ENCODE measurements around the gene ARHGEF28. TPM values are rescaled to one million over a fixed set of nuclear protein-coding genes. Genes with fewer than 3 reads are reported as not detected.

The ARHGEF28 gene
- total RNA-seq, 1 experiment from 2014 or later: 6.1 TPM

DNA sequence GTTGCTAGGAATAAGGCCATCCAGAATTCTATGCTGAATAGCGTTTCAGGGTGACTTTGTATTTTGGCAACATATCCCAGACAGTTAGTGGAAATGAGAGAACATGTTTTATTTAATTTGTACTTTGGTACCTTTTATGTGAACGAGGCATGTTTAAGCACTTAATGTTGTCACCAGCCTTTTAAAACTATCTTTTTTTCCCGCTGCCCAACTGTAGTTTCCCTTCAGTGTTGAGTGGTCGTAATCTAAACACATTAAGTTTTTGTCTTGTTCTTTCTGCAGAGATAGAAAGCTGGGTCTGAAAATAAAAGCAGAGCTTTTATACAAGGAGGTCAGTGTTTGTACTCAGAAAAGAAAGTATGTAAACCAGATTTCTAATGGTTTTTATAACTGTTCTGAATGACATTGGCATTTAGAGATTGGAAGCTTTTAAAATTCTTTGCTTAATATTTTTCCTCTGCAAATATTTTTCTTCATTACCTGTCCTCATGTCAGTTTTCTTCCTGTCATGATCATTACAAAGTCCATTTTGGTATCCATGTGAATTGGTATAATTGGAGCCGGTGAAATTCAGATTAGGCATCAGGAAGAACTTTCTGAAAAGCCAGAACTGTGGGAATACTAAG, 100.7 kb downstream of the ARHGEF28 start:
- no peak overlapping the region for H2AFZ ChIP-seq (ENCODE audit: low read depth, low read length, poor library complexity, severe bottlenecking)
- no peaks in the 10 kb centered on the region for H3K4me1 ChIP-seq (ENCODE audit: control insufficient read depth in 1 of 2, insufficient read depth in 2 of 2, low read length in 2 of 2)
- DNase-seq (ENCODE audit: low read depth, low spot score) (no peak), ATAC-seq (no peak)
- no peak for TF ChIP-seq EZH2 (IDR thresholded peaks at IDR 0.05)
- TF ChIP-seq, protein P1, sequence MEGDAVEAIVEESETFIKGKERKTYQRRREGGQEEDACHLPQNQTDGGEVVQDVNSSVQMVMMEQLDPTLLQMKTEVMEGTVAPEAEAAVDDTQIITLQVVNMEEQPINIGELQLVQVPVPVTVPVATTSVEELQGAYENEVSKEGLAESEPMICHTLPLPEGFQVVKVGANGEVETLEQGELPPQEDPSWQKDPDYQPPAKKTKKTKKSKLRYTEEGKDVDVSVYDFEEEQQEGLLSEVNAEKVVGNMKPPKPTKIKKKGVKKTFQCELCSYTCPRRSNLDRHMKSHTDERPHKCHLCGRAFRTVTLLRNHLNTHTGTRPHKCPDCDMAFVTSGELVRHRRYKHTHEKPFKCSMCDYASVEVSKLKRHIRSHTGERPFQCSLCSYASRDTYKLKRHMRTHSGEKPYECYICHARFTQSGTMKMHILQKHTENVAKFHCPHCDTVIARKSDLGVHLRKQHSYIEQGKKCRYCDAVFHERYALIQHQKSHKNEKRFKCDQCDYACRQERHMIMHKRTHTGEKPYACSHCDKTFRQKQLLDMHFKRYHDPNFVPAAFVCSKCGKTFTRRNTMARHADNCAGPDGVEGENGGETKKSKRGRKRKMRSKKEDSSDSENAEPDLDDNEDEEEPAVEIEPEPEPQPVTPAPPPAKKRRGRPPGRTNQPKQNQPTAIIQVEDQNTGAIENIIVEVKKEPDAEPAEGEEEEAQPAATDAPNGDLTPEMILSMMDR (IDR thresholded peaks at IDR 0.05 in 2 of 3, conservative IDR thresholded peaks at IDR 0.05 in 1 of 3; ENCODE audit: borderline replicate concordance in 1 of 3, insufficient read depth in 1 of 3, low read depth in 2 of 3, low read length in 2 of 3): no peak
- TF ChIP-seq, protein P2, sequence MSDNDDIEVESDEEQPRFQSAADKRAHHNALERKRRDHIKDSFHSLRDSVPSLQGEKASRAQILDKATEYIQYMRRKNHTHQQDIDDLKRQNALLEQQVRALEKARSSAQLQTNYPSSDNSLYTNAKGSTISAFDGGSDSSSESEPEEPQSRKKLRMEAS (IDR thresholded peaks at IDR 0.05): no peak
- no peak for TF ChIP-seq EGR1 (IDR thresholded peaks at IDR 0.05; ENCODE audit: low read depth)
- no peak for TF ChIP-seq ZFX (IDR thresholded peaks at IDR 0.05)
- no peak for TF ChIP-seq YY1 (IDR thresholded peaks at IDR 0.05; ENCODE audit: extremely low read depth, insufficient replicate concordance, low read depth, low read length)
- no peak for TF ChIP-seq CEBPB (IDR thresholded peaks at IDR 0.05; ENCODE audit: low read depth)
- no peak for TF ChIP-seq SIN3A (IDR thresholded peaks at IDR 0.05; ENCODE audit: low read depth)
- TF ChIP-seq JUND (IDR thresholded peaks at IDR 0.05): no peak
- TF ChIP-seq, protein P3, sequence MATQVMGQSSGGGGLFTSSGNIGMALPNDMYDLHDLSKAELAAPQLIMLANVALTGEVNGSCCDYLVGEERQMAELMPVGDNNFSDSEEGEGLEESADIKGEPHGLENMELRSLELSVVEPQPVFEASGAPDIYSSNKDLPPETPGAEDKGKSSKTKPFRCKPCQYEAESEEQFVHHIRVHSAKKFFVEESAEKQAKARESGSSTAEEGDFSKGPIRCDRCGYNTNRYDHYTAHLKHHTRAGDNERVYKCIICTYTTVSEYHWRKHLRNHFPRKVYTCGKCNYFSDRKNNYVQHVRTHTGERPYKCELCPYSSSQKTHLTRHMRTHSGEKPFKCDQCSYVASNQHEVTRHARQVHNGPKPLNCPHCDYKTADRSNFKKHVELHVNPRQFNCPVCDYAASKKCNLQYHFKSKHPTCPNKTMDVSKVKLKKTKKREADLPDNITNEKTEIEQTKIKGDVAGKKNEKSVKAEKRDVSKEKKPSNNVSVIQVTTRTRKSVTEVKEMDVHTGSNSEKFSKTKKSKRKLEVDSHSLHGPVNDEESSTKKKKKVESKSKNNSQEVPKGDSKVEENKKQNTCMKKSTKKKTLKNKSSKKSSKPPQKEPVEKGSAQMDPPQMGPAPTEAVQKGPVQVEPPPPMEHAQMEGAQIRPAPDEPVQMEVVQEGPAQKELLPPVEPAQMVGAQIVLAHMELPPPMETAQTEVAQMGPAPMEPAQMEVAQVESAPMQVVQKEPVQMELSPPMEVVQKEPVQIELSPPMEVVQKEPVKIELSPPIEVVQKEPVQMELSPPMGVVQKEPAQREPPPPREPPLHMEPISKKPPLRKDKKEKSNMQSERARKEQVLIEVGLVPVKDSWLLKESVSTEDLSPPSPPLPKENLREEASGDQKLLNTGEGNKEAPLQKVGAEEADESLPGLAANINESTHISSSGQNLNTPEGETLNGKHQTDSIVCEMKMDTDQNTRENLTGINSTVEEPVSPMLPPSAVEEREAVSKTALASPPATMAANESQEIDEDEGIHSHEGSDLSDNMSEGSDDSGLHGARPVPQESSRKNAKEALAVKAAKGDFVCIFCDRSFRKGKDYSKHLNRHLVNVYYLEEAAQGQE (IDR thresholded peaks at IDR 0.05; ENCODE audit: low read depth): no peak
- no peak for TF ChIP-seq POLR2A (IDR thresholded peaks at IDR 0.05; ENCODE audit: borderline replicate concordance, extremely low read depth, insufficient read depth, insufficient read length)
- no peak for TF ChIP-seq FOSL1 (IDR thresholded peaks at IDR 0.05; ENCODE audit: low read depth)
- no peak for TF ChIP-seq SP1 (IDR thresholded peaks at IDR 0.05; ENCODE audit: low read depth)
- no peaks in the 10 kb centered on the region for H4K20me1 ChIP-seq (ENCODE audit: insufficient read depth)
- H3K79me2 ChIP-seq (ENCODE audit: insufficient read depth, low read length): no peaks in the 10 kb centered on the region
- intact Hi-C loops (cut with micrococcal nuclease): no loop called here
- ChIA-PET POLR2A (no interaction called here), CTCF (no interaction called here), RAD21 (ENCODE audit: low non-redundant PET in 1 of 2, low total read pairs in 2 of 2, uncharacterized antibody in 2 of 2, unreplicated experiment in 2 of 2) (no interaction called here)
- no peak overlapping the region for H3K27ac ChIP-seq (ENCODE audit: low read depth, low read length)
- H3K27me3 ChIP-seq (ENCODE audit: insufficient read depth, low read length): no peaks in the 10 kb centered on the region
- no peaks in the 10 kb centered on the region for H3K36me3 ChIP-seq (ENCODE audit: control insufficient read depth in 1 of 2, insufficient read depth in 2 of 2, low read length in 2 of 2)
- H3K4me2 ChIP-seq (ENCODE audit: low read length): no peak overlapping the region
- no peaks in the 10 kb centered on the region for H3K9me2 ChIP-seq (ENCODE audit: insufficient read depth)
- no peak overlapping the region for H3K4me3 ChIP-seq (replicated peaks in 1 of 2; ENCODE audit: low read depth in 1 of 2, low read length in 2 of 2)
- BruUV-seq (replicated peaks): no TSS peak
- no peak overlapping the region for H3K9ac ChIP-seq (ENCODE audit: low read length)
- no peaks in the 10 kb centered on the region for H3K9me3 ChIP-seq (ENCODE audit: control insufficient read depth in 1 of 2, insufficient read depth in 1 of 2, low read depth in 1 of 2, low read length in 2 of 2)
